Gastrocnemius medialis (tissue), 4 donors: Measurements from ENCODE around the gene FAM163B. TPM values are rescaled to one million over a fixed set of nuclear protein-coding genes. Genes with fewer than 3 reads are reported as not detected.

ENCODE experiments used
- ATAC-seq, 2 donors: fragments of 150-250 bp; one replicate each; pipeline ENCODE4 v1.9.1; 2016
- DNase-seq, 2 donors: peaks; one replicate each; pipeline ENCODE4 v3.0.0-alpha.2; 2019
- H3K27ac ChIP-seq, 4 donors: fragments of 200-600 bp; sonication (generic); 1 replicate in 1 of 4; 2 replicates in 3 of 4; pipeline ENCODE4 v1.5.1; 2016 to 2018; ENCODE audit warnings: mild to moderate bottlenecking in 2 of 4, moderate library complexity in 1 of 4
- H3K27me3 ChIP-seq, 3 donors: fragments of 200-600 bp; sonication (generic) in 2 of 3; 1 replicate in 1 of 3; 2 replicates in 2 of 3; pipeline versions ENCODE4 v1.5.1 to v1.6.0; 2016 to 2019; ENCODE audit warnings: mild to moderate bottlenecking in 1 of 3, moderate library complexity in 1 of 3
- H3K36me3 ChIP-seq, 2 donors: fragments of 200-600 bp; sonication (generic) in 1 of 2; one replicate each; pipeline ENCODE4 v1.5.1; 2017 to 2018
- H3K4me1 ChIP-seq, 2 donors: fragments of 200-600 bp; sonication (generic) in 1 of 2; one replicate each; pipeline ENCODE4 v1.5.1; 2016 to 2017; ENCODE audit warnings: mild to moderate bottlenecking in 2 of 2
- H3K4me3 ChIP-seq, 4 donors: fragments of 200-600 bp; sonication (generic) in 3 of 4; 1 replicate in 1 of 4; 2 replicates in 3 of 4; pipeline ENCODE4 v1.5.1; 2016 to 2019; ENCODE audit warnings: mild to moderate bottlenecking in 2 of 4
- H3K9me3 ChIP-seq, 3 donors: fragments of 200-600 bp; sonication (generic) in 2 of 3; 1 replicate in 1 of 3; 2 replicates in 2 of 3; pipeline ENCODE4 v1.5.1; 2016 to 2019
- POLR2A ChIP-seq, 2 donors: fragments of 450-650 bp; IDR thresholded peaks; one replicate each; pipeline ENCODE4 v1.6.1; 2017; ENCODE audit warnings: antibody characterized with exemption in 2 of 2, mild to moderate bottlenecking in 2 of 2, moderate library complexity in 2 of 2
- in situ Hi-C, 4 donors: fragments of 200-750 bp; cut with MboI; loops; one replicate each; pipeline versions ENCODE4 v1.15.0 to v1.8.0; 2017; ENCODE audit warnings: low sequenced_read_pairs in 4 of 4
- intact Hi-C: fragments of 100-400 bp; cut with DNase I; formaldehyde crosslinking; loops from one replicate; pipeline ENCODE4 v1.15.1; 2023; ENCODE audit warnings: low total_unique reads
- total RNA-seq, 4 donors: library from RNA; depleted of rRNA; stranded (reverse); fragments of >200 nt; gene quantifications; one replicate each; pipeline versions ENCODE4 v1.1.0 to v1.2.3, GENCODE V29; 2016
- TF ChIP-seq, protein P1 (sequence below), 5 experiments: fragments of 450-650 bp in 3 of 5; fragments of 200-600 bp in 2 of 5; sonication (generic) in 2 of 5; IDR thresholded peaks in 4 of 5; conservative IDR thresholded peaks in 1 of 5; 1 replicate in 4 of 5; 2 replicates in 1 of 5; pipeline ENCODE4 v1.5.1; 2016 to 2019; ENCODE audit warnings: antibody characterized with exemption in 5 of 5, mild to moderate bottlenecking in 3 of 5, moderate library complexity in 3 of 5

Gene FAM163B
- total RNA-seq, 4 donors from 2014 or later = not detected

DNA sequence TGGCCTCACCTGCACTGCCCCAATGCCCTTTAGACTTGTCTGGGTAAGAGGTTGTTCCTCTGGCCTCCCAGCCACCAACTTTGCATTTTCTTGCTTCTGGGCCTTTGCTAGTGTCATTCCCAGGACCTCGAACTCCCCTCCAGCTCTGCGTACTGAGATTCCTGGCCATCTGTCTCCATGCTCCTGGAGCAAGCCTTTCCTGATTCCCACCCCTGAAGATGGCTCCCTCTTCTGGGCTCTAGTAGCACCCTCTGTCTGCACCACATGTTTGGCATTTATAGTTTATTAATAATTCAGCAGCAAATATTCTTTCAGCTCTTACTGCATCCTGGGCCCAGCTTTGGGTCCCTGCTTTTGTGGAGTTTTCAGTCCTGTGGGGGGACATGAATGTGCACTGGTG lies 14.9 kb downstream of the FAM163B start:
- ATAC-seq (no peak), DNase-seq (no peak)
- no peak overlapping the region for H3K27ac ChIP-seq
- H3K27me3 ChIP-seq = peaks cover 4 to 10% (median 6%) of the 10 kb centered on the region in 3 donors
- H3K4me1 ChIP-seq = no peaks in the 10 kb centered on the region
- intact Hi-C loops = no loop called here
- TF ChIP-seq, protein P1, sequence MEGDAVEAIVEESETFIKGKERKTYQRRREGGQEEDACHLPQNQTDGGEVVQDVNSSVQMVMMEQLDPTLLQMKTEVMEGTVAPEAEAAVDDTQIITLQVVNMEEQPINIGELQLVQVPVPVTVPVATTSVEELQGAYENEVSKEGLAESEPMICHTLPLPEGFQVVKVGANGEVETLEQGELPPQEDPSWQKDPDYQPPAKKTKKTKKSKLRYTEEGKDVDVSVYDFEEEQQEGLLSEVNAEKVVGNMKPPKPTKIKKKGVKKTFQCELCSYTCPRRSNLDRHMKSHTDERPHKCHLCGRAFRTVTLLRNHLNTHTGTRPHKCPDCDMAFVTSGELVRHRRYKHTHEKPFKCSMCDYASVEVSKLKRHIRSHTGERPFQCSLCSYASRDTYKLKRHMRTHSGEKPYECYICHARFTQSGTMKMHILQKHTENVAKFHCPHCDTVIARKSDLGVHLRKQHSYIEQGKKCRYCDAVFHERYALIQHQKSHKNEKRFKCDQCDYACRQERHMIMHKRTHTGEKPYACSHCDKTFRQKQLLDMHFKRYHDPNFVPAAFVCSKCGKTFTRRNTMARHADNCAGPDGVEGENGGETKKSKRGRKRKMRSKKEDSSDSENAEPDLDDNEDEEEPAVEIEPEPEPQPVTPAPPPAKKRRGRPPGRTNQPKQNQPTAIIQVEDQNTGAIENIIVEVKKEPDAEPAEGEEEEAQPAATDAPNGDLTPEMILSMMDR (IDR thresholded peaks at IDR 0.05 in 4 of 5, conservative IDR thresholded peaks at IDR 0.05 in 1 of 5) = no peak
- no peak for TF ChIP-seq POLR2A (IDR thresholded peaks at IDR 0.05)
- peaks cover 0 to 11% (median 0%) of the 10 kb centered on the region in 3 donors for H3K9me3 ChIP-seq
- in situ Hi-C loops = no loop called here
- no peak overlapping the region for H3K4me3 ChIP-seq
- no peaks in the 10 kb centered on the region for H3K36me3 ChIP-seq

DNA sequence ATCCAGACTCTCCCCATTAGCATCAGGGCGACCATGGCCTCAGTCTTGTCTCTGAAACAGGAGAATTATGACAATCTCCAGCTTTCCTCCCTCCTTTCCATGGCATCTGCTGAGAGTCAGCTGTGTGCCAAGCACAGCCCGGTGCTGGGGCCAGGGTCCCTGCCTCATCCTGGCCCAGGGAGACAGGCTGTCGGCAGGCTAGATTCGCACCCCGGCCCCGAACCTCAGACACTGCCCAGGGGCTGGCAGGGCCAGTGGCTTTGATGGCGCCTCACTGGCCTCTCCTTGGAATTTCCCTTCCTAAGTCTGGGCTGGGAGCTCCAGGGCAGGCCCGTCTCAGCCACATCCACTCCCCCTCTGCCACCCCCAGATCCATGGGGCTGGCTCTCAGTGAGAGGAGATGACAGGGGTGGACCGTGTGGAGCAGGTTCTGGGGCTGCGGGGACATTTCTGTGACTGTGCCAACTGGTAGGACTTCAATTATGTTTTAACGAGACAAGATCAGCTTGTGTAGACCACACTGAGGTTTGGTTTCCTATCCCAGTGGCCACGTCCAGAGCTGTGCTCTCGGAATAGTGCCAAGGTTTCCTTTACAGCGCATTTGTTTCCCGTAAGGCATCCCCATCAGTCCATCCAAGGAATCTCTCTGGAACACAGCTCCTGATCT lies 15.5 kb downstream of the FAM163B start:
- TF ChIP-seq POLR2A (IDR thresholded peaks at IDR 0.05) = no peak
- TF ChIP-seq, protein P1 (IDR thresholded peaks at IDR 0.05 in 4 of 5, conservative IDR thresholded peaks at IDR 0.05 in 1 of 5) = no peak
- ATAC-seq (no peak), DNase-seq (no peak)
- in situ Hi-C loops (no loop called here), intact Hi-C loops (no loop called here)
- Histone ChIP-seq H3K9me3 (peaks cover 0 to 11% (median 0%) of the 10 kb centered on the region in 3 donors), H3K27me3 (peaks cover 6 to 15% (median 7%) of the 10 kb centered on the region in 3 donors), H3K36me3 (no peaks in the 10 kb centered on the region), H3K4me3 (no peak overlapping the region), H3K4me1 (no peaks in the 10 kb centered on the region), H3K27ac (no peak overlapping the region)

DNA sequence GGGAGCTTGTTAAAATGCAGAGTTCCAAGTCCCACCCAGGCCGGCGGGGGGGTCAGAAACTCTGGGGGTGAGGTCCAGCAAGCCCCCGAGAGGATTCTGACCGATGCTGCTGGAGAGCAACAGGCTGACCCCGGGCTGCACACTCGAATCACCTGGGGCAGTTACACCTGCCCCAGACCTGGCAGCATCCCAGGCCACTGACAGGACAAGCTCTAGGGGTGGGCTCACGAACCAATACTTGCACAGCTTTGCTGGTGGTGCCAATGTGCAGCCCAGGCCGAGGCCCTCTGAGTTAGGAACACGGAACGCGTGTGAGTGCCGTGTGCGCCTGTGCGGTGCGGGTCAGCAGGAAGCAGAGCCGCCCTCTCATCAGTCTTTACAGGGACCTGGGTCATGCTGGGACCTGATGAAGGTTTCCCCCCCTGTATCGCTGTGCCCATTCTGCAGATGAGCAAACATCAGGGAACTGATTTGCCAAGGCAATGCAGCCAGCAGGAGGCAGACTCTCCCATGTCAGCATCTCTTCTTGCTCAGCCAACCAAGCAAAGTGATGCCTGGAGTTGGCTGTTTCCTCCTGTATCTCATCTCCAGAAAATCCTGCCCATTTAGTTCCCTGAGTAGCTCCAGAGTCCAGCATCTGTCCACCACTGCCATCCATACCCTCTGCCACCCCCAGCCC lies 16.3 kb downstream of the FAM163B start:
- intact Hi-C loops = no loop called here
- no peak for ATAC-seq

DNA sequence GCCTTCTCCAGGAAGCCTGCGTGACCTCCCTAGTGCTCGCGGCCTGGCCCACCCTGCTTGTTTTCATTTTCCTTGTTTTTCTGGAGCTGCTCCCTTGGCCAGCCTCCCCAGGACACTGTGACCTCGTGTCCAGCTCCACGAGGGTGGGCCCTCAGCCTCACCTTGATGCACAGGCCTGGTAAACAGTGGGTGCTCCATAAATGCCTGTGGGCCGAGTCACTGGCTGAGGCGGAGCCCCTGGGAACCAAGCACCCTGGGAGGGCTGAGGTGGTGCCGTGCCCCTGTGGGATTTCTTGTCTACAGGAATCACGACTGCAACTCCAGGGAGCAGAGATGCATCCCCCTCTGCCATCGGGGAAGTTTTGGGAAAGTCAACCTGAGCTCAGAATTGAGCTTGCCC lies 17.2 kb downstream of the FAM163B start:
- ATAC-seq (no peak), DNase-seq (no peak)
- peaks cover 9 to 23% (median 13%) of the 10 kb centered on the region in 3 donors for H3K27me3 ChIP-seq
- H3K9me3 ChIP-seq = peaks cover 0 to 3% (median 0%) of the 10 kb centered on the region in 3 donors
- intact Hi-C loops (no loop called here), in situ Hi-C loops (no loop called here)
- no peaks in the 10 kb centered on the region for H3K36me3 ChIP-seq
- H3K4me3 ChIP-seq = no peak overlapping the region
- TF ChIP-seq, protein P1 (IDR thresholded peaks at IDR 0.05 in 4 of 5, conservative IDR thresholded peaks at IDR 0.05 in 1 of 5) = no peak
- TF ChIP-seq POLR2A (IDR thresholded peaks at IDR 0.05) = no peak
- H3K4me1 ChIP-seq = no peaks in the 10 kb centered on the region
- H3K27ac ChIP-seq = no peak overlapping the region

More for the DNA sequence above, 16.3 kb downstream of the FAM163B start:
- peaks cover 6 to 18% (median 8%) of the 10 kb centered on the region in 3 donors for H3K27me3 ChIP-seq
- peaks cover 0 to 11% (median 0%) of the 10 kb centered on the region in 3 donors for H3K9me3 ChIP-seq
- TF ChIP-seq, protein P1 (IDR thresholded peaks at IDR 0.05 in 4 of 5, conservative IDR thresholded peaks at IDR 0.05 in 1 of 5) = no peak
- H3K36me3 ChIP-seq = no peaks in the 10 kb centered on the region
- no peak for DNase-seq
- no peak overlapping the region for H3K27ac ChIP-seq
- no peaks in the 10 kb centered on the region for H3K4me1 ChIP-seq
- H3K4me3 ChIP-seq = no peak overlapping the region
- in situ Hi-C loops = no loop called here
